SU-DHL-6 (cell line): Measurements from ENCODE around the gene MUC15.

Experiments
- H2AFZ ChIP-seq: fragments of 200-600 bp; sonication (generic); 2 replicates; pipeline ENCODE4 v1.6.1; 2014; ENCODE audit warnings: low read depth, mild to moderate bottlenecking, moderate library complexity, mixed read lengths, antibody characterized with exemption, low read length; ENCODE audit not compliant: severe bottlenecking
- H3F3A ChIP-seq: fragments of 200-600 bp; shearing (Covaris generic); 2 replicates; pipeline ENCODE4 v1.6.0; 2016; ENCODE audit warnings: antibody characterized with exemption, mild to moderate bottlenecking; ENCODE audit not compliant: insufficient read depth
- H3K27ac ChIP-seq: fragments of 200-600 bp; sonication (generic); 2 replicates; pipeline ENCODE4 v1.5.1; 2016; ENCODE audit warnings: low read depth, mild to moderate bottlenecking, low read length, moderate library complexity, mixed read lengths
- H3K27me3 ChIP-seq: fragments of 200-600 bp; sonication (generic), shearing (Covaris generic); 2 replicates; pipeline ENCODE4 v1.6.0; 2014; ENCODE audit warnings: mild to moderate bottlenecking, low read length
- H3K36me3 ChIP-seq: fragments of 200-600 bp; sonication (generic); 2 replicates; pipeline ENCODE4 v1.6.1; 2014; ENCODE audit warnings: mild to moderate bottlenecking, low read length, mixed read lengths
- H3K4me2 ChIP-seq: fragments of 300-600, 200-600 bp; shearing (Covaris generic), sonication (generic); 2 replicates; pipeline ENCODE4 v1.6.0; 2014; ENCODE audit warnings: low read length, low read depth, mild to moderate bottlenecking; ENCODE audit not compliant: poor library complexity, severe bottlenecking
- H3K4me3 ChIP-seq: fragments of 200-600 bp; sonication (generic); 2 replicates; pipeline ENCODE4 v1.5.1; 2014; ENCODE audit warnings: antibody characterized with exemption, low read length, mild to moderate bottlenecking, mixed read lengths; ENCODE audit not compliant: insufficient read depth, poor library complexity, severe bottlenecking
- H3K79me2 ChIP-seq: fragments of 200-600 bp; sonication (generic); 2 replicates; pipeline ENCODE4 v1.6.1; 2014; ENCODE audit warnings: mild to moderate bottlenecking, low read length, moderate library complexity; ENCODE audit not compliant: insufficient read depth
- H3K9ac ChIP-seq: fragments of 200-600 bp; sonication (generic); 2 replicates; pipeline ENCODE4 v1.7.0; 2014; ENCODE audit warnings: mild to moderate bottlenecking, low read length
- H3K9me2 ChIP-seq: fragments of 200-600 bp; sonication (generic); replicated peaks from 2 replicates; pipeline ENCODE4 v1.6.1; 2014; ENCODE audit warnings: low read length; ENCODE audit not compliant: insufficient read depth
- H3K9me3 ChIP-seq: fragments of 200-600 bp; sonication (generic); 2 replicates; pipeline ENCODE4 v1.6.1; 2014; ENCODE audit warnings: low read length, mixed read lengths; ENCODE audit not compliant: insufficient read depth
- H4K20me1 ChIP-seq: fragments of 200-600 bp; sonication (generic); 2 replicates; pipeline ENCODE4 v1.6.1; 2014; ENCODE audit warnings: low read depth, mild to moderate bottlenecking, antibody characterized with exemption, low read length, moderate library complexity, mixed read lengths
- CTCF ChIP-seq: fragments of 200-600 bp; sonication (generic); IDR thresholded peaks from one replicate; pipeline ENCODE4 v1.5.1; 2017; ENCODE audit warnings: antibody characterized with exemption, mild to moderate bottlenecking, low read length, moderate library complexity; ENCODE audit not compliant: insufficient read depth, poor library complexity, severe bottlenecking
- EZH2phosphoT487 ChIP-seq: fragments of 200-600 bp; sonication (generic), shearing (Covaris generic); conservative IDR thresholded peaks from 2 replicates; pipeline ENCODE4 v1.6.1; 2018; ENCODE audit warnings: mild to moderate bottlenecking, antibody characterized with exemption, low read length, moderate library complexity, mixed read lengths

MUC15 gene

GRCh38 chr11:26558190-26558589, 13.9 kb downstream of the MUC15 start:
- Histone ChIP-seq H3K4me2 (no peak overlapping the region), H3K27me3 (no peaks in the 10 kb centered on the region), H3K4me3 (no peak overlapping the region), H3K9ac (no peak overlapping the region), H3K79me2 (no peaks in the 10 kb centered on the region), H3K9me3 (no peaks in the 10 kb centered on the region), H3K9me2 (no peaks in the 10 kb centered on the region), H2AFZ (no peak overlapping the region), H4K20me1 (no peaks in the 10 kb centered on the region), H3K27ac (no peak overlapping the region), H3F3A (no peaks in the 10 kb centered on the region), H3K36me3 (no peaks in the 10 kb centered on the region)
- TF ChIP-seq CTCF (no peak), EZH2phosphoT487 (no peak)

- H2AFZ ChIP-seq, result no peak overlapping the region
- TF ChIP-seq CTCF (no peak), EZH2phosphoT487 (no peak)
Observed at GRCh38 chr11:26557666-26558065, 14.4 kb downstream of the MUC15 start.

GRCh38 chr11:26556582-26556981, 15.5 kb downstream of the MUC15 start:
- Histone ChIP-seq H3K27me3 (no peaks in the 10 kb centered on the region), H3F3A (no peaks in the 10 kb centered on the region), H3K27ac (no peak overlapping the region), H2AFZ (no peak overlapping the region), H3K4me3 (no peak overlapping the region), H4K20me1 (no peaks in the 10 kb centered on the region), H3K4me2 (no peak overlapping the region), H3K9ac (no peak overlapping the region), H3K9me2 (no peaks in the 10 kb centered on the region), H3K36me3 (no peaks in the 10 kb centered on the region), H3K9me3 (no peaks in the 10 kb centered on the region), H3K79me2 (no peaks in the 10 kb centered on the region)
- TF ChIP-seq CTCF (no peak), EZH2phosphoT487 (no peak)

More at GRCh38 chr11:26557666-26558065, 14.4 kb downstream of the MUC15 start:
- no peaks in the 10 kb centered on the region for H3K36me3 ChIP-seq
- no peak overlapping the region for H3K9ac ChIP-seq
- H3F3A ChIP-seq, result no peaks in the 10 kb centered on the region
- H3K4me2 ChIP-seq, result no peak overlapping the region
- no peak overlapping the region for H3K4me3 ChIP-seq
- no peaks in the 10 kb centered on the region for H3K27me3 ChIP-seq
- H4K20me1 ChIP-seq, result no peaks in the 10 kb centered on the region
- H3K9me2 ChIP-seq, result no peaks in the 10 kb centered on the region
- no peak overlapping the region for H3K27ac ChIP-seq
- H3K9me3 ChIP-seq, result no peaks in the 10 kb centered on the region
- no peaks in the 10 kb centered on the region for H3K79me2 ChIP-seq
